MCF 10A (cell line): ENCODE data around the gene BCORL1. TPM values are rescaled to one million over a fixed set of nuclear protein-coding genes. Genes with fewer than 3 reads are reported as not detected.

Source experiments
- BruUV-seq: library from RNA; stranded (reverse); fragments of 400-500 nt; replicated peaks from 2 replicates; lab custom pipeline; 2021; lab: Mats Ljungman, UMichigan
- CTCF ChIA-PET: fragments of 300-600 bp; sonication (Branson Sonifier 250); formaldehyde crosslinking; extraction: SDS; loops from one replicate; lab custom pipeline; 2021; ENCODE audit warnings: antibody characterized with exemption, inconsistent platforms; lab: Yijun Ruan, JAX
- POLR2A ChIA-PET: fragments of 300-600, 350-650 bp; sonication (Branson Sonifier 250); formaldehyde crosslinking; extraction: SDS; loops from one replicate; lab custom pipeline; 2020; ENCODE audit warnings: antibody characterized with exemption, inconsistent platforms; lab: Yijun Ruan, JAX
- DNase-seq: peaks from one replicate; pipeline ENCODE4 v3.0.0-alpha.2; 2018; ENCODE audit not compliant: unreplicated experiment
- H3K27ac Mint-ChIP-seq: one replicate; pipeline ENCODE4 v1.8.0; 2022; ENCODE audit warnings: mild to moderate bottlenecking, low read depth, mixed read lengths; ENCODE audit not compliant: unreplicated experiment
- H3K27me3 Mint-ChIP-seq: one replicate; pipeline ENCODE4 v1.8.0; 2022; ENCODE audit warnings: mixed read lengths; ENCODE audit not compliant: insufficient read depth, unreplicated experiment
- H3K36me3 Mint-ChIP-seq: one replicate; pipeline ENCODE4 v1.8.0; 2022; ENCODE audit warnings: mild to moderate bottlenecking, moderate library complexity, mixed read lengths; ENCODE audit not compliant: insufficient read depth, unreplicated experiment
- H3K4me1 Mint-ChIP-seq: one replicate; pipeline ENCODE4 v1.8.0; 2022; ENCODE audit warnings: mixed read lengths; ENCODE audit not compliant: insufficient read depth, unreplicated experiment
- H3K4me3 Mint-ChIP-seq: one replicate; pipeline ENCODE4 v1.8.0; 2022; ENCODE audit warnings: mild to moderate bottlenecking, moderate library complexity, mixed read lengths; ENCODE audit not compliant: unreplicated experiment
- H3K9me3 Mint-ChIP-seq: one replicate; pipeline ENCODE4 v1.8.0; 2022; ENCODE audit warnings: mixed read lengths; ENCODE audit not compliant: unreplicated experiment
- intact Hi-C: fragments of 100-400 bp; cut with micrococcal nuclease; formaldehyde crosslinking; loops from 2 replicates; pipeline ENCODE4 v1.14.1; 2022
- total RNA-seq: library from RNA; stranded (reverse); gene quantifications from 2 replicates; pipeline ENCODE4 v1.2.3, GENCODE V29; 2022
- TF ChIP-seq, protein P1 (sequence below): fragments of 200-600 bp; IDR thresholded peaks from one replicate; pipeline ENCODE4 v1.8.0; 2022; ENCODE audit warnings: antibody characterized with exemption, mild to moderate bottlenecking; ENCODE audit not compliant: unreplicated experiment

The BCORL1 gene
- total RNA-seq, 1 experiment from 2014 or later: 2.9 TPM

DNA sequence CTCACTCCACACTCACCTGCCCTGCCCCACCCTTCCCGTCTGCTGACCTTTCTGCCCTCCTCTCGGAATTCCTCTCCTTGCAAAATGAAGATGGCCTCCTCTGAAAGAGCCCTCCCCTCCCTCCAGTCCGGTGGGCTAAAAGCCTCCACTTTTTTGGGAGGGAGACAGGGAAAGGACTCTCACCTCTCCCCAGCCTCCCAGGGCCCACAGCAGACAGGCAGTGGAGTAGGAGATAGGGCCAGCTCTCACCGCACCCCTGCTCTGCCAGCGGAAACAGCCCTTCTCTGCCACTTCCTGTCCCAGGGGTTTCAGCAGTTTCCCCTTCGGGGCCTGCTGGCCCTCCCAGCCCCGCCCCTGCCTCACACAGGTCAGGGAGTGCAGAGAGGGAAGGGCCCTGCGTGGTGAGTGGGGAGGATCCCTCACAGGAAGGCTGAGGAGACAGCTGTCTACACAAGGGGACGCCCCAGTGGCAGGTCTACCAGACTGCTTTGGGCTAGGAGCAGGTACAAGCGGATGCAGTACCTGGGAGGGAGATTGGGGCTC is 109.6 kb downstream of the BCORL1 start:
- Mint-ChIP-seq H3K4me3 (no peak overlapping the region), H3K9me3 (no peaks in the 10 kb centered on the region), H3K4me1 (no peaks in the 10 kb centered on the region), H3K36me3 (peaks cover 7% of the 10 kb centered on the region), H3K27me3 (no peaks in the 10 kb centered on the region), H3K27ac (no peak overlapping the region)
- CTCF ChIA-PET: interaction anchor here (0.6 to 1.0 kb wide), 3 partner anchors 13 to 31 kb away, joined by 3 to 5 read pairs (median 3); no protein-coding TSS in a partner anchor
- no TSS peak for BruUV-seq
- no peak for DNase-seq
- POLR2A ChIA-PET: interaction anchor here (0.8 kb wide), 1 partner anchor 11 kb away, joined by 3 read pairs; no protein-coding TSS in a partner anchor
- intact Hi-C loops: no loop called here
- TF ChIP-seq, protein P1, sequence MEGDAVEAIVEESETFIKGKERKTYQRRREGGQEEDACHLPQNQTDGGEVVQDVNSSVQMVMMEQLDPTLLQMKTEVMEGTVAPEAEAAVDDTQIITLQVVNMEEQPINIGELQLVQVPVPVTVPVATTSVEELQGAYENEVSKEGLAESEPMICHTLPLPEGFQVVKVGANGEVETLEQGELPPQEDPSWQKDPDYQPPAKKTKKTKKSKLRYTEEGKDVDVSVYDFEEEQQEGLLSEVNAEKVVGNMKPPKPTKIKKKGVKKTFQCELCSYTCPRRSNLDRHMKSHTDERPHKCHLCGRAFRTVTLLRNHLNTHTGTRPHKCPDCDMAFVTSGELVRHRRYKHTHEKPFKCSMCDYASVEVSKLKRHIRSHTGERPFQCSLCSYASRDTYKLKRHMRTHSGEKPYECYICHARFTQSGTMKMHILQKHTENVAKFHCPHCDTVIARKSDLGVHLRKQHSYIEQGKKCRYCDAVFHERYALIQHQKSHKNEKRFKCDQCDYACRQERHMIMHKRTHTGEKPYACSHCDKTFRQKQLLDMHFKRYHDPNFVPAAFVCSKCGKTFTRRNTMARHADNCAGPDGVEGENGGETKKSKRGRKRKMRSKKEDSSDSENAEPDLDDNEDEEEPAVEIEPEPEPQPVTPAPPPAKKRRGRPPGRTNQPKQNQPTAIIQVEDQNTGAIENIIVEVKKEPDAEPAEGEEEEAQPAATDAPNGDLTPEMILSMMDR: no peak

DNA sequence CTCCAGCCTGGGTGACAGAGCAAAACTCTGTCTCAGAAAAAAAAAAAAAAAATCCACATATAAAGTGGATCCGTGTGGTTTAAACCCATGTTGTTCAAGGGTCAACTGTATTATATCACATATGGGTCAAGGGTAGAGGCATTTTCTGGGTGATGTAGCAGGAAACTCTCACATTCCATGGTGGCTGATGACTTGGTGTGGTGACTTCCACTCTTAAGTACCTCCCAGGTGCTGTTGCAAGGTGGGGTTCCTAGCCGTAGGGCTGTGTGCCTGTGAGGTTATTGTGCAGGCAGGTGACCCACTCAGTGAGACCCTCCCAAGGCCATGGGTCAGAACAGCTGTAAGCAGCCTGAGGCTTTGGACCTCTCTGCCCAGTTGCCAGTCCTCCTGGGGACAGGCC is 110.8 kb downstream of the BCORL1 start:
- Mint-ChIP-seq H3K27me3 (no peaks in the 10 kb centered on the region), H3K36me3 (peaks cover 7% of the 10 kb centered on the region), H3K9me3 (no peaks in the 10 kb centered on the region), H3K27ac (no peak overlapping the region), H3K4me3 (no peak overlapping the region), H3K4me1 (peaks cover 3% of the 10 kb centered on the region)
- intact Hi-C loops: no loop called here
- TF ChIP-seq, protein P1: no peak
- BruUV-seq: no TSS peak
- no peak for DNase-seq
- CTCF ChIA-PET: interaction anchor here (0.7 kb wide), 2 partner anchors 14 to 93 kb away, joined by 3 read pairs; no protein-coding TSS in a partner anchor
- POLR2A ChIA-PET: no interaction called here

DNA sequence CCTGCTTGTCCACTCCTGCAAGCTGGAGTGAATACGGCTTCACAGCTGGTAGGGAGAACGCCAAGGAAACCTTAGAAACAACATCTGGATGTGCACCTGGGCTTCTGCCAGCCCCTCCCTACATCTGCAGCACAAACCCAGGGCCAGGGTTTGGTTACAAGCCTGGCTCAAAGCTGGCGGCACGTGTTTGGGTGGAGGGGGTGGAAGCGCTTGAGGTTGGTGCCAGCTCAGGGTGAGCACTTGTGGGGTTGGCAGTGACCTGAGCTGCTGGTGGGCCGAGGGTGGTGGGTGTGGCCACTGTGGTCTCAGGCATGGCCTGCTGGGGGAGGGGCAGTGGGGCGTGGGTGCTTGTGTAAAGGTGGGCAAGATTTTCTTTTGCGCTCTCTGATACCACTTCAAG is 112.3 kb downstream of the BCORL1 start:
- TF ChIP-seq, protein P1: no peak
- BruUV-seq: no TSS peak
- ChIA-PET POLR2A (interaction anchor here (1.0 to 1.1 kb wide), 2 partner anchors 12 to 15 kb away, joined by 5 read pairs; partner anchors contain the start of gene ELF4), CTCF (interaction anchor here (0.6 to 1.4 kb wide), 4 partner anchors 9 to 79 kb away, joined by 3 to 5 read pairs (median 4); no protein-coding TSS in a partner anchor)
- H3K9me3 Mint-ChIP-seq: no peaks in the 10 kb centered on the region
- DNase-seq: no peak
- no peaks in the 10 kb centered on the region for H3K27me3 Mint-ChIP-seq
- H3K27ac Mint-ChIP-seq: no peak overlapping the region
- intact Hi-C loops: no loop called here
- H3K4me3 Mint-ChIP-seq: no peak overlapping the region
- peaks cover 7% of the 10 kb centered on the region for H3K36me3 Mint-ChIP-seq
- peaks cover 5% of the 10 kb centered on the region for H3K4me1 Mint-ChIP-seq

DNA sequence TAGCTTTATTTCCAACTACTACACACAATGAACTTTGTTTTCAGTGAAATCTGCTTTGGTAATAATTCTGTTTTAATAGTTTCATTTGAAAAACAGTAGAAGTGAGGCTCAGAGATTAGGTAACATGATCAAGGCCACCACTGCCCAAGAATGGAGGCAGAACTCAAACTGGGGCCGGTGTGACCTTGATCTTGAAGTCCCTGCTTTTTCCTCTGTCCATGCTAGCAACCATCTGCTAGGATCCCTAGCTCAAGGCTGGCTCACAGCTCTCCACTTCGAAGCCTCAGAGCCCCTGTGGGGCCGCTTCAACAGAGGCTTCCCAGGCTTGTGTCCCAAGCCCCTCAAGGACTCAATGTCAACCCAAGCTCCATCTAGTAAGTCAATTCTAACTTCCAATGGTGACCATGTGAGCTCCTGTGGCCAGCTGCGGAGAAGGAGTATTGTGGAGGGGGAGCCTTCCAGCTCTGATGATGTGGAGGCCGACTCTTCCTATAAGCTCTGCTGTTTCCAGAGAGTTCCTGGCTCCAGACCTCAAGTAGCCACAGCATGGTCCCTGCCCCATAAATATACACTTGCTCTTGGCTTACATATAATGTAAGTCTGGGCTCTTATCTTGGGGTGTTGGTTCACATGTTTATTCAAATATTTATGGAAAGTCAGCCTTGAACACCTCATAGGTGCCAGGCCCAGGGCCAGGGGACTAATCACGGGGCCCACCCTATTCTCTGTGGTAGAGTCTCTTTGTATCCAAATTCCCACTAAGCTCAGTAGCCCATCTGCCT is 113.0 kb downstream of the BCORL1 start:
- CTCF ChIA-PET: interaction anchor here (0.6 to 1.4 kb wide), 4 partner anchors 9 to 78 kb away, joined by 3 to 5 read pairs (median 4); no protein-coding TSS in a partner anchor
- Mint-ChIP-seq H3K4me1 (peaks cover 5% of the 10 kb centered on the region), H3K36me3 (peaks cover 7% of the 10 kb centered on the region), H3K27me3 (peaks cover under 1% of the 10 kb centered on the region), H3K27ac (no peak overlapping the region), H3K9me3 (no peaks in the 10 kb centered on the region), H3K4me3 (no peak overlapping the region)
- no TSS peak for BruUV-seq
- no peak for DNase-seq
- TF ChIP-seq, protein P1: no peak
- intact Hi-C loops: no loop called here
- POLR2A ChIA-PET: interaction anchor here (1.0 to 1.1 kb wide), 2 partner anchors 11 to 14 kb away, joined by 5 read pairs; partner anchors contain the start of gene ELF4
